GM21717 (cell line): ENCODE measurements around the gene SHLD2.
"Not testable (repeated sequence)": the region's sequence is repeated elsewhere in the genome, so short reads cannot be mapped to it uniquely, and the experiment has no call there.

ENCODE experiments used
- ATAC-seq: cut with Tn5 transposase; IDR thresholded peaks from one replicate; pipeline ENCODE4 v1.9.1; 2021; ENCODE audit warnings: mild to moderate bottlenecking, moderate library complexity; ENCODE audit not compliant: unreplicated experiment

The SHLD2 gene

DNA sequence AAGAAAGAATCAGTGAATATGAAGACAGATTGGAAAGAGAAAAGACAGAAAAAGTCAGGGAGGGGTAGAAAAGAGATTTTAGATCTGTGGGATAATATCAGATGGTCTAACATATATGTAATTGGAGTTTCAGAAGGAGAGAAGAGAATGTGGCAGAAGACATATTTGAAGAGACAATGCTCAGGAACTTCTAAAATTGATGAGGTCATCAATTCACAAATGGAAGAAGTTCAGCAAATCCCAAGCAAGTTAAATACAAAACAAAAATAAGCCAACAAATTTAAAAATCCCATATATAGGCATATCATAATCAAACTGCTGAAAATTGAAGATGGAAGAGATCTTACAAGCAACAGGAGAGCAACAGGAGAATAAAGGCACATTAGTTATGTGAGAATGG, 42.5 kb downstream of the SHLD2 start:
- not testable (repeated sequence) for ATAC-seq

DNA sequence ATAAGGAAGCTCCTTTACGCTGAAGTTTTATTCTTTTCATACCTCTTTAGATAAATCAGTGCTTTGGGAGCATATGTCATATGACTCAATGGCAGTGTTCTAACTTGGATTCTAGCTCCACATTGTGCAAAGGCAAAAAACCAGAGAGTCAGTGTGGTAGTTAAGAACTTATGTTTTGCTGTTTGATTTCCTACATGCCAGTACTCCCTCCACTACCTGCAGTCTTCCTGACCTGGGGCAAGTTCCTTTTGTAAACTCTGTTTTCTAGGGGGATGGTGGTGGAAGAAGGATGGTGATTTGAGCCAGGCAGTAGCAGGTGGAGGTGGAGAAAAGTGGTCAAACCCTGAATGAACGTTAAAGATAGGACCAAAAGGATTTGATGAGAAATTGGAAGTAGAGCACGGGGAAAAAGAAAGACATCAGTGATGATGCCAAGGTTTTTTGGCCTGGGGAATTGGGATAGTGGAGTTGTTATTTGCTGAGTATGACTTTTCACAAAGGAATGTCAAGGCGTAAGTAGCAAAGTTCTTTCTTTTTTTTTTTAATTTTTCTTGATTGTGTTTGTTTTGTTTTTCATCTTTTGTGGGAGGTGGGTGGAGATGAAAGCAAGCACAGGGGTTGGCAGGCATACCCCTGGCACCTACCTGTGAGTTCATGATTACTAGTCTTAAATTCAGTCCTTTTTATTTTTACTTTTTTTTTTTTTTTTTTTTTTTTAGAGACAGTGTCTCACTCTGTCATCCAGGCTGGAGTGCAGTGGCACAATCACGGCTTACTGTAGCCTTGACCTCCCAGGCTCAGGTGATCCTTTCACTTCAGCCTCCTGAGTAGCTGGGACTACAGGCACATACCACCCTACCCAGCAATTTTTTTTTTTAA, 47.5 kb downstream of the SHLD2 start:
- not testable (repeated sequence) for ATAC-seq

DNA sequence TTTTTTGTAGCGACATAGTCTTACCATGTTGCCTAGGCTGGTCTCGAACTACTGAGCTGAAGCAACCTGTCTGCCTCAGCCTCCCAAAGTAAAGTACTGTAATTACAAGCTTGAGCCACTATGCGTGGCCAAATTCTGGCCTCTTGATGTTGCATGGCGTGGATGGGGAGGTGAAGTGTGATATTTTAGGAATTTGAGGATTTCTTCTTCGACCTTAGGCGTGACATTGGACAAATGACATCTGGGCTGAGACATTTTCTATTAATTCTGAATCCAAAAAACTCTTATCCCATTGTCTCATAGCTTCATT, 48.1 kb downstream of the SHLD2 start:
- ATAC-seq = not testable (repeated sequence)

DNA sequence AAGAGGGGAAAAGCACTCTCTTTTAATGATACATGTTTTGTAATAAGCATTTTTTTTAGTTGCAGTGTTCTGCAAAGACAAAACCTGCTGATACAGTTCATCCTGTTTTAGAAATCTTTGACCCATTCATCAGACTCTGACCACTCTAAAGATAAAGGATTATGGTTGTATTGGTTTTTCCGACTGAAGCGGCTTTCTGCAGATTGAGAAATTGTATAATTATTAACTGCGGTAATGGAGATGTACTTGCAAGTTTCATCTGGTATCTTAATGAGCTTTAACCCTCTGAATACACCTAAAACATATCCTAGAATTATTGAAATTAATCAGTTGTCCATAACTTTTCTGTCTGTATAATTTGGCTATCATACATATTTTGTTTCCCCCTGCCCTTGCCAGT, 50.6 kb downstream of the SHLD2 start:
- ATAC-seq = not testable (repeated sequence)

DNA sequence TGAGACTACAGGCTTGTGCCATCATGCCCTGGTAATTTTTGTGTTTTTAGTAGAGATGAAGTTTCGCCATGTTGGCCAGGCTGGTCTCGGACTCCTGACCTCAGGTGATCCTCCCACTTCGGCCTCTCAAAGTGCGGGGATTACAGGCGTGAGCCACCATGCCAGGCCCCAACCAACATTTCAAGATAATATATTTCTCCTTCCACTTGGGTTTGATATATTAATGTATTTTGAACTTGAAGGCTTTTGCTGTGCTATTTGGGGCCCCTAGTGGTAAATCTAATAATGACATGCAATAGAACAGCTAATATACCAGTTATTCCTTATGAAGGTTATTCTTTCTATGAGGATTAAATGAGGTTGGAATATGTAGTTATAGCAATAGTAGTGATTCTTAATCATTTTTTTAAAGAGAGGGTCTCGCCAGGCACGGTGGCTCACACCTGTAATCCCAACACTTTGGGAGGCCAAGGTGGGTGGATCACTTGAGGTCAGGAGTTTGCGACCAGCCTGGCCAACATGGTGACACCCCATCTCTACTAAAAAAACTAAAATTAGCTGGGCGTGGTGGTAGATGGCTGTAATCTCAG, 54.1 kb downstream of the SHLD2 start:
- not testable (repeated sequence) for ATAC-seq

DNA sequence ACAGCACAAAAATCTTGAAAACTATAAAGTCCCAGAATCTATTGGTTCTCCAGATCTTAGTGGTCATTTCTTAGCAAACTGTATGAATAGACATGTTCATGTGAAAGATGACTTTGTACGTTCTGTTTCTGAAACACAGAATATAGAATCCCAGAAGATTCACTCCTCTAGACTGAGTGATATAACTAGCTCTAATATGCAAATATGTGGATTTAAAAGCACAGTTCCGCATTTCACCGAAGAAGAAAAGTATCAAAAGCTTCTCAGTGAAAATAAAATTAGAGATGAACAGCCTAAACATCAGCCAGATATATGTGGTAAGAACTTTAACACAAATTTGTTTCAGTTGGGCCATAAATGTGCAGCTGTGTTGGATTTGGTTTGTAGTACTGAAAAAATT, 56.5 kb downstream of the SHLD2 start:
- not testable (repeated sequence) for ATAC-seq

DNA sequence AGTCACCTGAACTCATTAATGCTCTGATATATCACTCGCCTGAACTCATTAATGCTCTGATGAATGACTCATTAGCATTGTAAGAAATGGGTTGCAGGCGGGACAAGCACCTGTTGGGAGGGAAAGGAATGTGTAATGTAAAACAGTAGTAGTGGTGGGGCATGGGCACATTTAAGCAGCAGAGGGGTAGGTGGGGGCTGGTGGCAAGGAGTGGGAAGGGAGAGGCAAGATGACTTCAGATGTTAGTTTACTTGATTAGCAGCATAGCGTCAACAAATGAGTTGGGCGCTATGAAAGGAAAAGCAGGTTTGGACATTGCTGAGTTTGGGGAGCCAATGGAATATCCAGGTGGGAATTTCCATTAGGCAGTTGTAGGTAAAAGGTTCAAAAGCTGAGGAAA, 61.8 kb downstream of the SHLD2 start:
- not testable (repeated sequence) for ATAC-seq

DNA sequence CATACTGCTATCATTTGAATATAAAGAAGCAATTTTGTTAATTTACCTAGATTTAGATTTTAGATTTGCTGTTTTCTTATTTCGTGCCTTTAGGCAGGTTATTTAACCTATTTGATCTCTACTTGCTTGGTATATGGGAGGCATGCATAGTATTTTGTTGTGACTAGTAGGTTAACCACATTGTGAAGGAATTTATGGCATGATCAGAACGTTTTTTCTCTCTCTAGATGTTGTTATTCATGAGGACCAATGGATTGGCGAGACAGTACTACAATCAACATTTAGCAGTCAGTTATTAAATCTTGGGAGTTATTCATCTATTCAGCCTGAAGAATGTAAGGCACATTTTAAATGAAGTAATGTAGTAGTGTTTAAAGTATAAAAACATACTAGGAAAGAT, 62.8 kb downstream of the SHLD2 start:
- not testable (repeated sequence) for ATAC-seq

DNA sequence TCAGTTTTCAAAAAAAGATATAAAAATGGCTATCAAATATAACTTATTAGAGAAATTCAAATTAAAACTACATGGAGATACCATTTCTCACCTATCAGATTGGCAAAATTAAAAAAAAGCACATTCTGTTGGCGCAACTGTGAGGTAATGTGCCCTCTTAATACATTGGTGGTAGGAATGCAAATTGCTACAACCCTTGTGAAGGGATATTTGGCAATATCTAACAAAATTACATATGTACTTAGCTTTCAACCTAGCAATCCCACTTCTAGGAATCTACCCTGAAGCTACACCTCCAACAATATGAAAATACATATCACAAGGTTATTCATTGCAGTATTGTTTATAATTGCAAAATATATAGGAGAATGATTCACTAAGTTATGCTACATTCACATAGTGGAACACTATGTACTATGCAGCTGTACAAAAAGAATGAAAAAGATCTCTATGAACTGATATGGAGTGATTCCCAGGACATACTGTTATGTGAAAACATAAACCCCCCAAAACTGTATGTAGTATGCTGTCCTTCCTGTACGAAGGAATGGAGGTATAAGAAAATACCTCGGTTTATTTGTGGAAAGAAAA, 67.8 kb downstream of the SHLD2 start:
- ATAC-seq = not testable (repeated sequence)

DNA sequence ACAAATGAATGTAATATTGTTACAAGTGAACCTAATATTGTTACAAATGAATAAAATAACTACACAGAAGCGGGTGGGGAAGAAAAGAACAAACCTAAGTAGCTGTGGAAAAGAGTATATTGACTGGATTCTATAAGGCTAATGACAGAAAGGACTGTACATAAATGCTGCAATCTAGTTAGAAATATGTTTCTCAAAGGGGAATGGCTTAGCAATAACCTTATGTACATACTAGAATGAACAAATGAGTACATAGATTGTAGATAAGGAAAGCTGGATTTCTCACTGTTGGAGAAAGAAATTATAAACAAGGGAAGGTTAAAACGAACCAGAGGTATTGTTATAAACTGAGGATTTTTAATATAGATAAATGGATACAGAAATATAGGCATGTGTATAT, 68.4 kb downstream of the SHLD2 start:
- not testable (repeated sequence) for ATAC-seq

DNA sequence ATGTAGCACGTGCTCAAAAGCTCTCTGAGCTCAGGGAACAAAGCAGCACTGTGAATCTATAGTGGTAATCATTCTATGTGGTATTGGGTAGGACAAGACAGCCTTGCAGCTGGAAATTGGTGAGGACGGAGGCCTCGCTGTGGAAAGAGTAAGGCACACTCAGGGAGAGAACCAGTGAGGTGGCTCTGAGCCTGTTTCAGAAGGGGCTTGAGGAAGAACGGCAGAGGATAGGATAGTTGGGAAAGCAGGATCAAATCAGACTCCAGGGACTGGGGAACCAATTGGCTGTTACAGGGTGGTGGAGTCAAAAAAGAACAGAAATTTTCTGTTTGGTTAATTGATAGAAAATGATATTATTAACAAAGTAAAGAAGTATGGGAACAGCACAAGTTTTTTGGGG, 74.9 kb downstream of the SHLD2 start:
- not testable (repeated sequence) for ATAC-seq

DNA sequence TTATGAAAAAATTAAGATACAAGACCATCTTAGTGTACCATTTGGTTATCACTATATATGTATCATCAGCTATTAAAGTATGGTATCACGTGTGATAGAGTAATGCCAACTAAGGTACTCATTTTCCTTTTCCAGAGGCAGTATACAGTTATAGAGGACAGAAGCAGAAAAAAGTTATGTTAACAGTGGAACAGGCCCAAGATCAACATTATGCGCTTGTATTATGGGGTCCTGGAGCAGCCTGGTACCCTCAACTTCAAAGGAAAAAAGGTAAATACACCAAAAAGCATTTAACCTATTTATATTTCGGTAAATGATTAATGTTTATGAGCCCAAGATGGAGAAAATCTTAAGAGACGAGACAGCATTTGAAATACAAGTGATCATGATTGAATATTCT, 75.7 kb downstream of the SHLD2 start:
- ATAC-seq = not testable (repeated sequence)

DNA sequence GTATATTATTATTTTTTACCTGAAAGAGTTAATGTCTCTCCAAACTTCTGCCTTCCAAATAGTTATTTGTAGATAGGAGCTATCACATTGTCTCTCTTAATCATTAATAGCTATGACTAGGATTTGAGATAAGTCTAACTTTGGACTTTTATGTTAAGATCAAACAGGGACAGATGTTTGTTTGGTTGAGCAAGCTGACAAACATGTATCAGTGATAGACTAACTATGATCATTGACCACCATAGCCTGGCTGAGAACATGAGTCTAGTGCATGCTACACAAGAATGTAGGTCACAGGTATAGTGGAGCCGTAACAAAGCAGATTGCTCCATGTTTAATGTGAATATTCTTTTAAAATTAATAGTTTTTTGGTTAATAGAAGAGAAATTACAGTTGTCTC, 76.7 kb downstream of the SHLD2 start:
- ATAC-seq = not testable (repeated sequence)

DNA sequence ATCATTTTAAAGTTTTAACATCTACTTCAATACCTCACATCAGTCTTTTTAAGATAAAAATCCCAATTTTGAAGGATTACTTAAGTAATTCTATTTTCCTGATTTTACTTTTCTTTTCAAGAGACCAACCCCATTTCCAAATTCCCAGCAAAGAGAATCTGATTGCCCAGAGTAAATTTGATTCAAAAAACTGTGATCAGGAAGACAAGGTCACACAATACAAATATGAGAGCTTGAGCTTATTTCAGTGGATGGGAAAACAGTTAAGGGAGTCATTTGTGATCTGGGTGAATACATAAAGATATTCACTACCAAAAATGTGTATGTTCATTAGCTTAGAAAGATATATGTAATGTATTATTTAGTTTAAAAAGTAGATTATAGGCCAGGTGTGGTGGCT, 77.2 kb downstream of the SHLD2 start:
- not testable (repeated sequence) for ATAC-seq

DNA sequence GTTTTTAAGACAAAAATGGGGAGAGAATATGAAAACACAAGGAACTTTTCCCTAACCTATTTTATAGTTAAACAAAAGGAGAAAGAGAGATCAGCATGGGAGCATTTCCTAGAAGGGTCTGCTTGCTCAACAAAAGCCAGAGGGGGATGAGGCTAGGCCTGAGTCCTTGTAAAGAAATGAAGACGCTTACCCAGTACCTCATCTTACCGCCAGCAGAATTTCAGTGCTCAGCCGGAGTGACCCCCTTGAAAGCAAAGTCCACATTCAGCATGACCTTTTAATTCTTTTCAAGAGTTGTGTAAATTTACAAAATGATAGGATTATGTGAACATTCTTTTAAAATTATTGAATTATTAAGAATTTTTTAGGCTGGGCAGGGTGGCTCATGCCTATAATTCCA, 82.6 kb downstream of the SHLD2 start:
- not testable (repeated sequence) for ATAC-seq

DNA sequence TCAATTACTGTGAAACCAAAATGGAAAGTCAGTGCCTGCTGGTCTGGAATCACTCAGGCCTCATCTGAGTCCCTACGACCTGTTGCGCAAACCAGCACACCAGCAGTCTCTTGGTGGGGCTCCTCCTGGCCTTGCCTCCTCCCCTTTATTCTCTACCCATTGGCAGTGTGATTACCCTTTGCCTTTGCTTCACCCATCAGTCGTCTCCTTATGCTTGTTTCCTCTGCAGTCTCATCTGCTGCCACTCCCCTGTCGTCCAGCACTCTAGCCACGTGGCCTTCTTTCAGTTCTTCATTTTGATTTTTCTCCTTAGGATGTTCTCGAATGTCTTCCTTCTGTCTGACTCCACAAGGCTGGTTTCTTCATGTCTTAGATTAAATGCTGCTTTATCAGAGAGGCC, 89.4 kb downstream of the SHLD2 start:
- ATAC-seq = not testable (repeated sequence)

DNA sequence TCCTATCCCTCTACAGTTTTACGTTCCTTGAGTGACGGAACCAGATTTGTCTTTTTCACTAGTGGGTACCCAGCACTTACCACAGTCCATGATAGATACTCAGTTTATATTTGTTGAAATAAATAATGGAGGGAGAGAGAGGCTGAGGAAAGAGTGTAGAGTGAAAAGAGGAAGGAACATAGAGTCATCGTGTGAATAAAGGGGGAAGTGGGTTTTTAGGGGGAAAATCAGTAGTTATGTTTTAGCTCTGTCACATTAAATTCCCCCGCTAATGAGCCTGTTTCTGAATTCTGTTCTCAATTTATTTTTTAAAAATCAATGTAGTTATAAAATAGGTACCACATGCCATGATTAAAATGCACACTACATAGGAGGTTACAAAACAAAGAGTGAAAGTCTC, 91.0 kb downstream of the SHLD2 start:
- ATAC-seq = not testable (repeated sequence)

DNA sequence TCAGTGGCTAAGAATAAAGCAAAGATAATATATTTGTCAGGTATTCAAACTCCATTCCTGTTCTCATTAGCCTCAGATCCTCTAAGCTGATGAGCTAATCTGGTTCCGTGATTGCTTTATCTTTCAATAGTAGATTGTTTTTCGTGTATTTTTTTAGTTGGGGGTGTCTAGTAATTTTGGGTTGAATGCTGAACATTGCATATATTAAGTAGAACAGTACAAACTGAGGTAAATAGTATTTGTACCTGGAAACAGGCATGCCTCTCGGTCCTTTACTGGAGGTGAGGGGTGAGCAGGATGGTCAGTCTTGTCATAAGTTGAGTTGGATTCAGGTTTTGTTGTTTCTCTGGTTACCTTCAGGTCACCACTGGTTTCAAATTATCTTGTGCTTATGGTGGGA, 92.6 kb downstream of the SHLD2 start:
- not testable (repeated sequence) for ATAC-seq

DNA sequence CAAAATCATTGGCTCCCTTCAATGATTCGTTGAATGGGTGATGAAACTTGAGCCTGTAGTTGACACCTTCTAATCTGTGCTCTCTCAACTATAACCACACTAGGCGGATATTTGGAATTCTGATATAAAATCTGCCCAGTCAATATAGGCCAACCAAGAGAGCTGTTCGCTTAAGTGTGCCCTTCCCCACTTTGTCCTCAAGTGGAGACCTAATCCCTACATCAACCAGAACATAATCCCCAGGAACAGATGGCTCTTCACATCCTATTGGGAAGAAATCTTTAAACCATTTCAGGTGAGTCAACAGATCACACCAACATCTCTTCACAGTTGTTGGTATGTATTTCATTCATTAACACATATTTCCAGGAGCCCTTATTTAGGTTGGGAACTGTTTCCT, 96.8 kb downstream of the SHLD2 start:
- ATAC-seq = not testable (repeated sequence)

DNA sequence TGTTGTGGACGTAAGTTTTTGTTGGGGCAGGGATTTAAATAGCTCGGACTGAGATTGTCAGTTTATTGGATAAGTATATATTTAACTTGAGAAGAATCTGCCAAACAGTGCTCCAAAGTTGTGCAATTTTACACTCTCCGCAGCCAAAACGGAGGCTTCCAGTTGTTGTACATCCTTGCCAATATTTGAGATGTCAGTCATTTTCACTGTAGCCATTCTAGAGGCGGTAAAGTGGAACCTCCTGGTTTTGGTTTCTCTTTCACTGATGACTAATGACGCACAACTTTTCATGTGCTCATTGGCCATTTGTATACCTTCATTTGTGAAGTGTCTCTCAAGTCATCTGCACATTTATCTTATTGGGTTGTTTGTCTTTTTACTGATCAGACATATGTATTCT, 105.9 kb downstream of the SHLD2 start:
- ATAC-seq = peak; percentile 54

DNA sequence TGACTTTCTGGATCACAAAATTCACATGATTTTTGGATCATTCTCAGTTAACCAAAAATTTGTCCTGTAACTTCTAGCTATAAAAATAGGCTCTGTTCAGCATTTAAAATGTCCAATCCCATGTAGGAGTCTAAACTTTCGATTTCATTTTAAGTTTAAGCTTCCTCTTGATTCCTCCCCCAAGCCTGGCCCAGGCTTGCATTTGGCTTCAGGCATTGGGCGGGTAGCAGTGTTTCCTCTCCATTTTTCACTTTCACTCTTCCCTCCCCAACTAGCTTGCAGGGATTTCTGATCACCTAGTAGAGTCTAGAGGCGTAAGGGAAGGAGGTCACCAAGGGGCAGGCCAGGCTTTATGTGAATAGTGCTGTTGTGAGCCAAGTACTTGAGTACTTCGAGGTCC, 109.8 kb downstream of the SHLD2 start:
- not testable (repeated sequence) for ATAC-seq

DNA sequence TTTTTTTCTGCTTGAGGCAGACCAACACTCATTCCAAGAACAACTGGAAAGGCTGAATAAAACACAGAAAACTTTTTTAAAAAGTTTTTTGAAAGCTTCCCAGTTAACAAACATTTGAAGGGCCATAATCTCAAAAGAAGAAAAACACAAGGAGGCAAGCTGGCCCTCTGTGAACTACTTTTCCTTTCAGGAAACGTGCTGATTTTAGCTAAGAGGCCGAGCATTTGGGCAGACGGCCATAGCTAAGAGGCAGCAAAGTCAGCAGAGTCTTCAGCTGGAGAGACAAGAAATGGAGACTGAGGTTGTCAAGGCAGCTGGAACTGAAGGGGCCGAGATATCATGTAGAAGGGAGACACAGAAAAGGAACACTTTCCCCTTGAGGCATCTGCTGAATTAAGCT, 111.9 kb downstream of the SHLD2 start:
- ATAC-seq = not testable (repeated sequence)
